ENCODE results near the gene SRRM5. TPM values are rescaled to one million over a fixed set of nuclear protein-coding genes. Genes with fewer than 3 reads are reported as not detected.

SRRM5 gene
- total RNA-seq, 1 experiment from 2014 or later: not detected

- Histone ChIP-seq H3K79me2 (ENCODE audit: insufficient read depth, low read length) (no peaks in the 10 kb centered on the region), H3K27ac (ENCODE audit: low read depth, low read length) (no peak overlapping the region), H2AFZ (ENCODE audit: low read depth, low read length, poor library complexity, severe bottlenecking) (no peak overlapping the region), H3K36me3 (ENCODE audit: control insufficient read depth in 1 of 2, insufficient read depth in 2 of 2, low read length in 2 of 2) (no peaks in the 10 kb centered on the region), H4K20me1 (ENCODE audit: insufficient read depth) (no peaks in the 10 kb centered on the region), H3K9ac (ENCODE audit: low read length) (no peak overlapping the region), H3K27me3 (ENCODE audit: insufficient read depth, low read length) (no peaks in the 10 kb centered on the region), H3K9me2 (ENCODE audit: insufficient read depth) (no peaks in the 10 kb centered on the region), H3K9me3 (ENCODE audit: control insufficient read depth in 1 of 2, insufficient read depth in 1 of 2, low read depth in 1 of 2, low read length in 2 of 2) (no peaks in the 10 kb centered on the region), H3K4me3 (replicated peaks in 1 of 2; ENCODE audit: low read depth in 1 of 2, low read length in 2 of 2) (no peak overlapping the region), H3K4me2 (ENCODE audit: low read length) (no peak overlapping the region), H3K4me1 (ENCODE audit: control insufficient read depth in 1 of 2, insufficient read depth in 2 of 2, low read length in 2 of 2) (peaks cover 0 to 5% of the 10 kb centered on the region in 2 experiments; a peak in 1 of 4 replicates)
- ChIA-PET RAD21 (ENCODE audit: low non-redundant PET in 1 of 2, low total read pairs in 2 of 2, uncharacterized antibody in 2 of 2, unreplicated experiment in 2 of 2) (no interaction called here), CTCF (no interaction called here), POLR2A (no interaction called here)
- no TSS peak for BruUV-seq (replicated peaks)
- ATAC-seq: no peak
- no peak for TF ChIP-seq EZH2 (IDR thresholded peaks at IDR 0.05)
- TF ChIP-seq CBX3 (IDR thresholded peaks at IDR 0.05; ENCODE audit: low read depth): no peak
- TF ChIP-seq TCF7L2 (IDR thresholded peaks at IDR 0.05; ENCODE audit: borderline replicate concordance, extremely low read depth, insufficient read depth, insufficient read length): no peak
- intact Hi-C loops (cut with micrococcal nuclease): no loop called here
- no peak for DNase-seq (ENCODE audit: low read depth, low spot score)
Observed at GRCh38 chr19:43581467-43581866, 30.4 kb upstream of the SRRM5 start.

DNA sequence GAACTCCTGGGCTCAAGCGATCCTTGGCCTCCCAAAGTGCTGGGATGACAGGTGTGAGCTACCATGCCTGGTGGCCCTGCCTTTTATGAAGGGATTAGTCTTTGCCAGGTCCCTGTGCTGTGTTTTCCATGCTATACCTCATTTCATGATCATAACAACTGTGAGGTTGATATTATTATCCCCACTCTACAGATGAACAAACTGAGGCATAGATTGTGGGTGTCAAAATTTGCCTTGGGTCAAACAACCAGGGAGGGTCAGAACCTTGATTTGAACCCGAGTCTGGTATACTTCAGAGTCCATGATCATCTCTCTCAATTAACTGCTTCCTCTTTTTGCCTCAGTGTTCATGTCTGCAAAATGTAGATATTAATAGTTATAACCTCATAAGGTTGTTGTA, 29.4 kb upstream of the SRRM5 start:
- Histone ChIP-seq H3K9ac (ENCODE audit: low read length) (no peak overlapping the region), H3K27me3 (ENCODE audit: insufficient read depth, low read length) (no peaks in the 10 kb centered on the region), H3K79me2 (ENCODE audit: insufficient read depth, low read length) (no peaks in the 10 kb centered on the region), H3K4me2 (ENCODE audit: low read length) (no peak overlapping the region), H3K27ac (ENCODE audit: low read depth, low read length) (no peak overlapping the region), H3K4me3 (replicated peaks in 1 of 2; ENCODE audit: low read depth in 1 of 2, low read length in 2 of 2) (no peak overlapping the region), H3K36me3 (ENCODE audit: control insufficient read depth in 1 of 2, insufficient read depth in 2 of 2, low read length in 2 of 2) (no peaks in the 10 kb centered on the region), H3K9me3 (ENCODE audit: control insufficient read depth in 1 of 2, insufficient read depth in 1 of 2, low read depth in 1 of 2, low read length in 2 of 2) (no peaks in the 10 kb centered on the region), H4K20me1 (ENCODE audit: insufficient read depth) (no peaks in the 10 kb centered on the region), H3K4me1 (ENCODE audit: control insufficient read depth in 1 of 2, insufficient read depth in 2 of 2, low read length in 2 of 2) (peaks cover 0 to 4% of the 10 kb centered on the region in 2 experiments; a peak in 1 of 4 replicates), H3K9me2 (ENCODE audit: insufficient read depth) (no peaks in the 10 kb centered on the region), H2AFZ (ENCODE audit: low read depth, low read length, poor library complexity, severe bottlenecking) (no peak overlapping the region)
- intact Hi-C loops (cut with micrococcal nuclease): no loop called here
- ChIA-PET CTCF (interaction anchor here (1.0 kb wide), 1 partner anchor 14 kb away, joined by 3 read pairs; the partner anchor contains the start of genes IRGQ and ZNF576), RAD21 (ENCODE audit: low non-redundant PET in 1 of 2, low total read pairs in 2 of 2, uncharacterized antibody in 2 of 2, unreplicated experiment in 2 of 2) (no interaction called here), POLR2A (no interaction called here)
- no peak for DNase-seq (ENCODE audit: low read depth, low spot score)
- no peak for ATAC-seq
- BruUV-seq (replicated peaks): no TSS peak
- TF ChIP-seq MAX (IDR thresholded peaks at IDR 0.05) (no peak), REST (IDR thresholded peaks at IDR 0.05; ENCODE audit: low read depth) (no peak), SRF (IDR thresholded peaks at IDR 0.05; ENCODE audit: low read depth) (no peak), ZNF274 (IDR thresholded peaks at IDR 0.05; ENCODE audit: low read depth, low read length) (no peak), CTCF (IDR thresholded peaks at IDR 0.05 in 2 of 3, conservative IDR thresholded peaks at IDR 0.05 in 1 of 3; ENCODE audit: borderline replicate concordance in 1 of 3, insufficient read depth in 1 of 3, low read depth in 2 of 3, low read length in 2 of 3) (no peak), SP1 (IDR thresholded peaks at IDR 0.05; ENCODE audit: low read depth) (no peak), ZBTB33 (IDR thresholded peaks at IDR 0.05; ENCODE audit: extremely low read depth, insufficient replicate concordance, low read length) (no peak), ELF1 (IDR thresholded peaks at IDR 0.05; ENCODE audit: borderline replicate concordance, low read depth) (no peak), EZH2phosphoT487 (IDR thresholded peaks at IDR 0.05; ENCODE audit: borderline replicate concordance) (no peak)

Measured in HCT116 (cell line).